WTC11 (cell line): ENCODE results near the gene MAML3. TPM values are rescaled to one million over a fixed set of nuclear protein-coding genes. Genes with fewer than 3 reads are reported as not detected.

ENCODE experiments used
- ATAC-seq: fragments of 200-7000 bp; cut with Tn5 transposase; 2 replicates; pipeline ENCODE4 v1.10.0; 2021; ENCODE audit warnings: mild to moderate bottlenecking, moderate library complexity
- CTCF ChIA-PET: fragments of 300-600 bp; sonication (Branson Sonifier 250); formaldehyde crosslinking; loops from one replicate; lab custom pipeline; 2021; ENCODE audit warnings: antibody characterized with exemption; lab: Charles Lee
- POLR2A ChIA-PET: fragments of 350-600 bp; sonication (Branson Sonifier 250); formaldehyde crosslinking; loops from one replicate; lab custom pipeline; 2021; ENCODE audit warnings: antibody characterized with exemption; lab: Charles Lee
- DNase-seq: peaks from one replicate; pipeline ENCODE4 v3.0.0; 2021; ENCODE audit warnings: low spot score
- H3K27ac Mint-ChIP-seq: 2 replicates; pipeline ENCODE4 v1.8.0; 2021; ENCODE audit warnings: mixed read lengths
- H3K27me3 Mint-ChIP-seq: 2 replicates; pipeline ENCODE4 v1.8.0; 2021; ENCODE audit warnings: low read depth, mild to moderate bottlenecking, moderate library complexity, mixed read lengths
- H3K36me3 Mint-ChIP-seq: 2 replicates; pipeline ENCODE4 v1.8.0; 2021; ENCODE audit warnings: mixed read lengths
- H3K4me1 Mint-ChIP-seq: 2 replicates; pipeline ENCODE4 v1.8.0; 2022; ENCODE audit warnings: mixed read lengths
- H3K4me3 Mint-ChIP-seq: 2 replicates; pipeline ENCODE4 v1.8.0; 2021; ENCODE audit warnings: mild to moderate bottlenecking, moderate library complexity, mixed read lengths
- H3K9me3 Mint-ChIP-seq: 2 replicates; pipeline ENCODE4 v1.8.0; 2021; ENCODE audit warnings: mixed read lengths
- CREB1 ChIP-seq: sonication (generic); formaldehyde crosslinking; IDR thresholded peaks from 2 replicates; pipeline ENCODE4 v1.8.0; 2023; ENCODE audit warnings: mild to moderate bottlenecking, missing genetic modification reagents
- GRHL2 ChIP-seq: fragments of 250-450 bp; sonication (Bioruptor Pico); IDR thresholded peaks from 2 replicates; pipeline ENCODE4 v1.8.0; 2022; ENCODE audit warnings: mild to moderate bottlenecking, moderate library complexity; ENCODE audit not compliant: insufficient replicate concordance, severe bottlenecking
- HMGA2 ChIP-seq: fragments of 250-450 bp; sonication (Bioruptor Pico); IDR thresholded peaks from 2 replicates; pipeline ENCODE4 v1.4.0; 2021; ENCODE audit warnings: mild to moderate bottlenecking, moderate library complexity
- IRF2 ChIP-seq: sonication (generic); formaldehyde crosslinking; IDR thresholded peaks from 2 replicates; pipeline ENCODE4 v1.8.0; 2022; ENCODE audit warnings: low read depth, missing genetic modification reagents, borderline replicate concordance
- JAZF1 ChIP-seq: fragments of 250-450 bp; sonication (Bioruptor Pico); IDR thresholded peaks from 2 replicates; pipeline ENCODE4 v1.9.0; 2021; ENCODE audit warnings: moderate library complexity, mild to moderate bottlenecking, inconsistent platforms
- JUN ChIP-seq: sonication (generic); formaldehyde crosslinking; IDR thresholded peaks from 2 replicates; pipeline ENCODE4 v1.8.0; 2023; ENCODE audit warnings: mild to moderate bottlenecking, missing genetic modification reagents
- KAT7 ChIP-seq: sonication (generic); formaldehyde crosslinking; IDR thresholded peaks from 2 replicates; pipeline ENCODE4 v1.8.1; 2023; ENCODE audit warnings: missing genetic modification reagents, mild to moderate bottlenecking, borderline replicate concordance
- NFATC4 ChIP-seq: fragments of 250-450 bp; sonication (Bioruptor Pico); IDR thresholded peaks from 2 replicates; pipeline ENCODE4 v1.9.0; 2021; ENCODE audit warnings: mild to moderate bottlenecking
- NR1H2 ChIP-seq: sonication (generic); formaldehyde crosslinking; IDR thresholded peaks from 2 replicates; pipeline ENCODE4 v1.9.0; 2021; ENCODE audit warnings: mild to moderate bottlenecking, moderate library complexity, missing genetic modification reagents
- RELA ChIP-seq: sonication (generic); formaldehyde crosslinking; IDR thresholded peaks from 2 replicates; pipeline ENCODE4 v1.8.1; 2022; ENCODE audit warnings: missing genetic modification reagents, mild to moderate bottlenecking, borderline replicate concordance
- SMAD4 ChIP-seq: sonication (generic); formaldehyde crosslinking; IDR thresholded peaks from 2 replicates; pipeline ENCODE4 v1.8.0; 2022; ENCODE audit warnings: mild to moderate bottlenecking, missing genetic modification reagents
- ZBTB21 ChIP-seq: sonication (generic); formaldehyde crosslinking; IDR thresholded peaks from 2 replicates; pipeline ENCODE4 v1.8.1; 2023; ENCODE audit warnings: mild to moderate bottlenecking, missing genetic modification reagents, borderline replicate concordance
- ZNF121 ChIP-seq: sonication (generic); formaldehyde crosslinking; IDR thresholded peaks from 2 replicates; pipeline ENCODE4 v1.8.0; 2023; ENCODE audit warnings: missing genetic modification reagents
- ZNF317 ChIP-seq: sonication (generic); formaldehyde crosslinking; IDR thresholded peaks from 2 replicates; pipeline ENCODE4 v1.8.1; 2023; ENCODE audit warnings: low read depth, mild to moderate bottlenecking, moderate library complexity, missing genetic modification reagents, borderline replicate concordance
- ZNF423 ChIP-seq: fragments of 250-450 bp; sonication (Bioruptor Pico); IDR thresholded peaks from 2 replicates; pipeline ENCODE4 v2.1.2; 2022; ENCODE audit warnings: mild to moderate bottlenecking, moderate library complexity
- ZNF671 ChIP-seq: fragments of 250-450 bp; sonication (Bioruptor Pico); IDR thresholded peaks from 2 replicates; pipeline ENCODE4 v1.8.0; 2021; ENCODE audit warnings: mild to moderate bottlenecking
- total RNA-seq: library from RNA; stranded (reverse); gene quantifications from 3 replicates; pipeline ENCODE4 v1.2.3, GENCODE V29; 2021
- TF ChIP-seq, protein P1 (sequence below): sonication (generic); formaldehyde crosslinking; IDR thresholded peaks from 2 replicates; pipeline ENCODE4 v1.8.1; 2023; ENCODE audit warnings: mild to moderate bottlenecking, moderate library complexity, missing genetic modification reagents
- TF ChIP-seq, protein P2 (sequence below): sonication (generic); formaldehyde crosslinking; IDR thresholded peaks from 2 replicates; pipeline ENCODE4 v1.8.0; 2022; ENCODE audit warnings: mild to moderate bottlenecking, missing genetic modification reagents
- TF ChIP-seq, protein P3 (sequence below): fragments of 250-450 bp; sonication (Bioruptor Pico); conservative IDR thresholded peaks from 2 replicates; pipeline ENCODE4 v1.9.0; 2021; ENCODE audit warnings: mild to moderate bottlenecking
- TF ChIP-seq, protein P4 (sequence below): fragments of 250-450 bp; sonication (Bioruptor Pico); IDR thresholded peaks from 2 replicates; pipeline ENCODE4 v1.9.0; 2021; ENCODE audit warnings: mild to moderate bottlenecking
- TF ChIP-seq, protein P5 (sequence below): sonication (generic); formaldehyde crosslinking; IDR thresholded peaks from 2 replicates; pipeline ENCODE4 v1.8.0; 2022; ENCODE audit warnings: missing genetic modification reagents

Gene MAML3
- total RNA-seq, 1 experiment from 2014 or later = 7.4 TPM

DNA sequence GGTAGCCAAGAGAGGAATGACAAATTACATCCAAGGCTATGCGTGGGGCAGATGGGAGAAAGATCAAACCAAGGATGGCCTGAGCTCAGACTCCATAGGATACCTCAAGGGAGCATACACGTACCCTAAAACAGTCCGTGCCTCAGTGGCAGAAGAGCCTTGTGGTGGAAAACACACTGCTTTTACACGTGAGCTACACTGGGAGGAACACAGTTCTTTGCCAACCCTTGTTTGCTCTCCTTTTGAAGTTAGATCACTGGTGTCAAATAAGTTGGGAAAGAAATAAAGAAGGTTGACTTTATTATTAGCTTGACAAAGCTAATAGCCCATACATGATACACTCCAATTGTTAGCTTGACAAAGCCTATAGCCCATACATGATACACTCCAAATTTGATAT, 346.5 kb downstream of the MAML3 start (continued):
- TF ChIP-seq, protein P1, sequence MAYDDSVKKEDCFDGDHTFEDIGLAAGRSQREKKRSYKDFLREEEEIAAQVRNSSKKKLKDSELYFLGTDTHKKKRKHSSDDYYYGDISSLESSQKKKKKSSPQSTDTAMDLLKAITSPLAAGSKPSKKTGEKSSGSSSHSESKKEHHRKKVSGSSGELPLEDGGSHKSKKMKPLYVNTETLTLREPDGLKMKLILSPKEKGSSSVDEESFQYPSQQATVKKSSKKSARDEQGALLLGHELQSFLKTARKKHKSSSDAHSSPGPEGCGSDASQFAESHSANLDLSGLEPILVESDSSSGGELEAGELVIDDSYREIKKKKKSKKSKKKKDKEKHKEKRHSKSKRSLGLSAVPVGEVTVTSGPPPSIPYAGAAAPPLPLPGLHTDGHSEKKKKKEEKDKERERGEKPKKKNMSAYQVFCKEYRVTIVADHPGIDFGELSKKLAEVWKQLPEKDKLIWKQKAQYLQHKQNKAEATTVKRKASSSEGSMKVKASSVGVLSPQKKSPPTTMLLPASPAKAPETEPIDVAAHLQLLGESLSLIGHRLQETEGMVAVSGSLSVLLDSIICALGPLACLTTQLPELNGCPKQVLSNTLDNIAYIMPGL (CRISPR knock-in tag) = no peak
- TF ChIP-seq KAT7 (CRISPR knock-in tag) = no peak
- TF ChIP-seq, protein P2, sequence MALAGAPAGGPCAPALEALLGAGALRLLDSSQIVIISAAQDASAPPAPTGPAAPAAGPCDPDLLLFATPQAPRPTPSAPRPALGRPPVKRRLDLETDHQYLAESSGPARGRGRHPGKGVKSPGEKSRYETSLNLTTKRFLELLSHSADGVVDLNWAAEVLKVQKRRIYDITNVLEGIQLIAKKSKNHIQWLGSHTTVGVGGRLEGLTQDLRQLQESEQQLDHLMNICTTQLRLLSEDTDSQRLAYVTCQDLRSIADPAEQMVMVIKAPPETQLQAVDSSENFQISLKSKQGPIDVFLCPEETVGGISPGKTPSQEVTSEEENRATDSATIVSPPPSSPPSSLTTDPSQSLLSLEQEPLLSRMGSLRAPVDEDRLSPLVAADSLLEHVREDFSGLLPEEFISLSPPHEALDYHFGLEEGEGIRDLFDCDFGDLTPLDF (CRISPR knock-in tag) = no peak
- no peak for TF ChIP-seq ZBTB21 (CRISPR knock-in tag)
- TF ChIP-seq, protein P3, sequence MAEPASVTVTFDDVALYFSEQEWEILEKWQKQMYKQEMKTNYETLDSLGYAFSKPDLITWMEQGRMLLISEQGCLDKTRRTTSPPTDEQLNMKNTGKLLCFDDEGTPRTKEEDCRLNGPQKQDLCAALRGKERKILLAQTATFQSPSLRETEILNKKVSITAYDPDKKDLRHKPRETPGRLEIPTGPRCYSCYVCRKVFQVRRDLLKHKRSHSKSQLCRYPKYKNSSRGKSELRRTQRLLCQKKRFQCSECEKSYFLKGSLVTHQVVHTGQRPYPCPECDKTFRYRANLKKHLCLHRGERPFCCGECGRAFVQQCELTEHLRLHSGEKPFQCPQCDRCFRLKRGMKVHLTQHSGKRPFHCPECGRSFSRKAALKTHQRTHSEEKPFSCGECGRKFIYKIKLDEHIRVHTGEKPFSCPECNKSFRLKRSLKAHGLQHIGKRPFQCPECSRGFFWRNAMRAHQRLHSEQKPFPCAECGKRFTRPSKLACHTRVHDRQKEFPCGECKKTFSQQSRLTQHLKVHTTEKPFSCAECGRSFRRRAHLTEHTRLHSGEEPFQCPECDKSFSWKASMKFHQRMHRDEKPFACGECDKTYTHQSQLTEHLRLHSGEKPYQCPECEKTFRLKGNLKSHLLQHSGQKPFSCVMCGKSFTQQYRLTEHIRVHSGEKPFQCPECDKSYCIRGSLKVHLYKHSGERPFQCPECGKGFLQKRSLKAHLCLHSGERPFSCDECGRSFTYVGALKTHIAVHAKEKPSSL (CRISPR knock-in tag) = no peak

DNA sequence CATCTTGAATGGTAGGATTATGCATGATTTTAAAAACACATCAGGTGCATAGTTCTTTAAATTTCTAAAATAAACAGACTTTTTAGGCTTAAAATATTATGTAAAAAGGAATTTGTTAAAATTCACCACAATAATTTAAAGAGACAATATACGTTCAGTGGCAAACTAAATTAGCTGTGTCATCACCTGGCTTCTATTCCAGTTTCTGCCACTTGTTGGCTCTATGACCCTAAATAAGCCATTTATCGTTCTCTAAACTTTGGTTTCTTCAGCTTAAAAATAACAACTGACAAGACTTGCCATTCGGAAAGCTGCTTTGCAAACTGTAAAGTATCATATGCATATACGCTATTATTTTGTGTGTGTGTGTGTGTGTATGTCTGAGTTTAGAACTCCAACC, 347.1 kb downstream of the MAML3 start:
- ChIA-PET POLR2A (no interaction called here), CTCF (no interaction called here)
- ATAC-seq (no peak), DNase-seq (no peak)
- Mint-ChIP-seq H3K27ac (no peak overlapping the region), H3K27me3 (no peaks in the 10 kb centered on the region), H3K4me3 (no peak overlapping the region), H3K9me3 (peaks cover 11% of the 10 kb centered on the region), H3K4me1 (peaks cover 15% of the 10 kb centered on the region), H3K36me3 (peaks cover 10% of the 10 kb centered on the region)
- TF ChIP-seq JAZF1 (CRISPR knock-in tag) (no peak), HMGA2 (CRISPR knock-in tag) (no peak)
- TF ChIP-seq, protein P2 (CRISPR knock-in tag) = no peak

DNA sequence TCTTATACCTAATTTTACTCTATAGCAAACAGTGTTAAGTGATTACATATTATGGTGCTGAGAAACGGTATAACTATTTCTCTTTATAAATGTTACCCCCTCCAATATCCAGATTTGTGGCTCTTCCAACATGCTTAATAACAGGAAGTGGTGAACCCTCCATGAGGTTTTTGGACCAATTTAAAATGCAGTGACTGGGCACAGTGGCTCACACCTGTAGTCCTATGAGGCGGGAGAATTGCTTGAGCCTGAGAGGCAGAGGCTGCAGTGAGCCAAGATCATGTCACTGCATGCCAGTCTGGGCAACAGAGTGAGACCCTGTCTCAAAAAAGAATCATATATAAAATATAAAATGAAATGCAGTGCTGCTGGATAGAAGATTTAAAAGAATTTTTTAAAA, 351.1 kb downstream of the MAML3 start:
- Mint-ChIP-seq H3K36me3 (no peaks in the 10 kb centered on the region), H3K27me3 (no peaks in the 10 kb centered on the region; the same call in 1 of the 2 replicates), H3K4me1 (peaks cover 12% of the 10 kb centered on the region), H3K27ac (no peak overlapping the region), H3K9me3 (no peaks in the 10 kb centered on the region), H3K4me3 (no peak overlapping the region)
- DNase-seq (no peak), ATAC-seq (no peak)
- ChIA-PET CTCF (no interaction called here), POLR2A (no interaction called here)
- TF ChIP-seq, protein P4, sequence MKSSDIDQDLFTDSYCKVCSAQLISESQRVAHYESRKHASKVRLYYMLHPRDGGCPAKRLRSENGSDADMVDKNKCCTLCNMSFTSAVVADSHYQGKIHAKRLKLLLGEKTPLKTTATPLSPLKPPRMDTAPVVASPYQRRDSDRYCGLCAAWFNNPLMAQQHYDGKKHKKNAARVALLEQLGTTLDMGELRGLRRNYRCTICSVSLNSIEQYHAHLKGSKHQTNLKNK (CRISPR knock-in tag) = no peak
- TF ChIP-seq RELA (CRISPR knock-in tag) = no peak
- TF ChIP-seq, protein P5, sequence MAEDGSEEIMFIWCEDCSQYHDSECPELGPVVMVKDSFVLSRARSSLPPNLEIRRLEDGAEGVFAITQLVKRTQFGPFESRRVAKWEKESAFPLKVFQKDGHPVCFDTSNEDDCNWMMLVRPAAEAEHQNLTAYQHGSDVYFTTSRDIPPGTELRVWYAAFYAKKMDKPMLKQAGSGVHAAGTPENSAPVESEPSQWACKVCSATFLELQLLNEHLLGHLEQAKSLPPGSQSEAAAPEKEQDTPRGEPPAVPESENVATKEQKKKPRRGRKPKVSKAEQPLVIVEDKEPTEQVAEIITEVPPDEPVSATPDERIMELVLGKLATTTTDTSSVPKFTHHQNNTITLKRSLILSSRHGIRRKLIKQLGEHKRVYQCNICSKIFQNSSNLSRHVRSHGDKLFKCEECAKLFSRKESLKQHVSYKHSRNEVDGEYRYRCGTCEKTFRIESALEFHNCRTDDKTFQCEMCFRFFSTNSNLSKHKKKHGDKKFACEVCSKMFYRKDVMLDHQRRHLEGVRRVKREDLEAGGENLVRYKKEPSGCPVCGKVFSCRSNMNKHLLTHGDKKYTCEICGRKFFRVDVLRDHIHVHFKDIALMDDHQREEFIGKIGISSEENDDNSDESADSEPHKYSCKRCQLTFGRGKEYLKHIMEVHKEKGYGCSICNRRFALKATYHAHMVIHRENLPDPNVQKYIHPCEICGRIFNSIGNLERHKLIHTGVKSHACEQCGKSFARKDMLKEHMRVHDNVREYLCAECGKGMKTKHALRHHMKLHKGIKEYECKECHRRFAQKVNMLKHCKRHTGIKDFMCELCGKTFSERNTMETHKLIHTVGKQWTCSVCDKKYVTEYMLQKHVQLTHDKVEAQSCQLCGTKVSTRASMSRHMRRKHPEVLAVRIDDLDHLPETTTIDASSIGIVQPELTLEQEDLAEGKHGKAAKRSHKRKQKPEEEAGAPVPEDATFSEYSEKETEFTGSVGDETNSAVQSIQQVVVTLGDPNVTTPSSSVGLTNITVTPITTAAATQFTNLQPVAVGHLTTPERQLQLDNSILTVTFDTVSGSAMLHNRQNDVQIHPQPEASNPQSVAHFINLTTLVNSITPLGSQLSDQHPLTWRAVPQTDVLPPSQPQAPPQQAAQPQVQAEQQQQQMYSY (CRISPR knock-in tag) = no peak
- no peak for TF ChIP-seq ZNF423 (CRISPR knock-in tag)
- no peak for TF ChIP-seq IRF2 (CRISPR knock-in tag)
- no peak for TF ChIP-seq SMAD4 (CRISPR knock-in tag)
- TF ChIP-seq, protein P1 (CRISPR knock-in tag) = no peak
- no peak for TF ChIP-seq CREB1 (CRISPR knock-in tag)
- TF ChIP-seq GRHL2 (CRISPR knock-in tag) = no peak
- no peak for TF ChIP-seq NFATC4 (CRISPR knock-in tag)
- TF ChIP-seq JUN (CRISPR knock-in tag) = no peak
- TF ChIP-seq ZNF671 (CRISPR knock-in tag) = no peak
- TF ChIP-seq ZBTB21 (CRISPR knock-in tag) = no peak
- TF ChIP-seq ZNF317 (CRISPR knock-in tag) = no peak
- no peak for TF ChIP-seq NR1H2 (CRISPR knock-in tag)
- TF ChIP-seq ZNF121 (CRISPR knock-in tag) = no peak
